Activated CD4-positive, alpha-beta T cell treated with anti-CD3 and anti-CD28 coated beads, Interleukin-2, amount 50 U/mL, for 48 hours (primary cell): ENCODE data around the gene GRIK2.

Source experiments
- DNase-seq, 2 experiments: peaks; one replicate each; pipeline ENCODE4 v3.0.0-alpha.2; 2020

GRIK2 gene

DNA sequence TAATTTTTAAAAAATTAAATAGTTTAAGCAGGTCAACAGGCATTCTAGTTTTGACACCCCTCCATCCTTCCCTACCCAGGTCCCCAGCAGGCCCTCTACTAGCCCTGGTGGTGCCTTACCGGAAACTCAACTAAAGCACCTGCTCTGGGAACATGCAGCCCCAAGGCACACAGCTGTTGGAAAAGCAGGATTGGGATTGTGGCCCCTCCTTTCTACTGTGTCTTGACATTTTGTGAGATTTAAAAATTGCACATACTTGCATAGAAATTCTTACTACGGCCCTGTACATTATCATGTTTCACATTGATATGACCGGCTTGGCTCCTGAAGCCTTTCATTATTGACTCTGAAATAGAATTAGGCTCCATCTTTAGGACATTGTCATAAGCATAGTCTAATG is 423.2 kb downstream of the GRIK2 start:
- no peak for DNase-seq

DNA sequence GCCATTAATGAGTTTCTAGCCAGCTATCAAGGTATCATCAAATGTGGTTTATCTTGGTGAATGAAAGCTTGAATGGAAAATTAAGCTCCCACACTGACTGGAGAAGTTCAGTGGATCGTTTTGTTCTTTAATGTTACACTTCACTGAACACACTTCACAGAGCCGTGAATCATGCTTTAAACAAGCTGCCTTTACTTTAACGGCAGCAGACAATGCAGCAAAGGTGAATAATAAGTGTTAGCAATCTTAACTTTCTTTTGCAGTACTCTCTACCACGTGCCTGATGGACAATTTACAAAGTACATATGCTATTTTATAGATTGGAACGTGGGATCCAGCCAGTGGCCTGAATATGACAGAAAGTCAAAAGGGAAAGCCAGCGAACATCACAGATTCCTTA is 424.5 kb downstream of the GRIK2 start:
- DNase-seq: no peak

GRCh38 chr6:101824551-101825345 is 431.2 kb downstream of the GRIK2 start:
- no peak for DNase-seq

DNA sequence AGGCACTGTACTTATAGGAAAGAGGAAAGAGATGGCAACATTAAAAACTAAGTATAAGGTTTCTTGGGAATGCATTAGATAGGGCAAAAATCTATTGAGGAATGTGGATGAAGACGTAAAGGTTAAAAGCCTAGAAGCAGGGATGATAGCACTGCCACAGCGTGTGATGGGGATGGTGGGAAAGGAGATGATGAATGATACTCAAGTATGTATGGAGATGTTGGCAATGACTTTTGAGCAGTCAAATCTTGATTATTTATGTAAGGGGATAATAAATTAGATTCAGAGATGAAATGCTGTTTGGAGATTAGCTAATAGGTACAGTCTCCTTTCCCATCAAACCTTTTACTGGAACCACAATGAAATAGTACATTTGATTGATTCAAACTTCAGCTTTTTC is 432.8 kb downstream of the GRIK2 start:
- DNase-seq: no peak

DNA sequence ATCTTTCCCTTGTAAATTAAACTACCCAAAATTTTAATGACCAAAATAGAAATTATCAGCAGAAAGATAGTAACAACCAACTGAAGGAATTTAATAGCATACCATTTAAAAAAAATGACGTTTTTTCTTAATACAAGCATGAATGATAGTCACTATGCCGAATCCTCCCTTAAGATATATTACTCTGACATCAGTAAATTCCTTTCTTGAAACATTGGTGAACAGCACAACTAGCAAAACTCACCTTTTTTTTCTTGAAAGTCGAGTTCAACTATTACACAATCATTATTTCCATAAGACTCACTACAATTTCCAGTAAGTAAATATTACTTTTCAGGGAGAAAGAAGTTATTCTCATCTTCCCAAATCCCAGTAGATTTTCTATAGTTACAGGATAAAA is 433.2 kb downstream of the GRIK2 start:
- no peak for DNase-seq

GRCh38 chr6:101830501-101831031 is 437.1 kb downstream of the GRIK2 start:
- DNase-seq: no peak

DNA sequence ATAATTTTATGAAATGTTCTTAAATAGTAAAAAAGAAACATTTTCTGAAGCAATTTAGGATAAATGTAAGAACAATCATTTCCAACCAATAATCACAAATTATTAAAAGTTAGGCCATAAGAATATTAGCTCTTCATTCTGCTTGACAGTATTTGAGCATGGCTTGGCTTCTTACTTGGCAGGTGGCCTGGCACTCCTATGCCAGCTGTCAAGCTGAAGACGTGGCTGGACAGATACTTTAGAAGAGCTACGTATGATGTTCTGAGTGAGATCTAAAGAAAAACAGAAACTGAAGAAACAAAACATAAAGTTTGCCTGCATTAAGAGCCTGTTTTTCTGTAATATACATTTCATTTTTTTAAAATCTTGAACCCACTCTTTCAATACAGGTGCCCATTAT is 438.9 kb downstream of the GRIK2 start:
- DNase-seq: no peak

DNA sequence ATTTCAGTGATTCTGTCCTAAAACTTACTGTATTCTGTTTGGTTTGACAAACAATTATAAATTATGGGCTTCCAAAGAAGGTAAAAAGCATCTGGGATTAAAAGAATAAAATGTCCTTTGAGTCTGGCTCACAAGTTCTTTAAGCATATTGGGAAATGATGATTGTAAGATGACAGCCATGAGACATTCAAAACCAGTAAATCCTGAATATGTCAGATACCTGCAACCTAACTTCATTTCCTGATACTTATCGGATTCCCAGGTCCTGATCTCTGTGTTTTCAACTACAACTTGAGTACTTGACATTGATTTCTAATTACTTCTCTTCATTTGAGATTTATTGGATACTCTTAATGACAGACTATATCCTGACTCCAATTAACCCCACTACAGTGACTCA is 446.6 kb downstream of the GRIK2 start:
- no peak for DNase-seq

- DNase-seq: no peak
Observed at GRCh38 chr6:101845172-101845571, 451.7 kb downstream of the GRIK2 start.

DNA sequence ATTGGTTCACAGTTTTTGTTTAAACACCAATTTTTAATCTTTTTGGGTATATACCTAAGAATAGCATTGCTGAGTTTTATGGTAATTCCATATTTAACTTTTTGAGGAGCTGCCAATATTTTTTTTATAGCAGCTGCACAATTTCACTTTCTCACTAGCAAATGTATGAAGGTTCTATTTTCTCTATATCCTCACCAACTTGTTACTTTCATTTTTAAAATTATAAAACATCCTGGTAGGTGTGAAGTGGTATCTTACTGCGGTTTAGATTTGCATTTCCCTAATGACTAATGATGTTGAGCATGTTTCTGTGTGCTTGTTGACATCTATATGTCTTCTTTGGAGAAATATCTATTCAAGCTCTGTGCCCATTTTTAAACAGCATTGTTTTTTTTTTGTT is 452.1 kb downstream of the GRIK2 start:
- no peak for DNase-seq

DNA sequence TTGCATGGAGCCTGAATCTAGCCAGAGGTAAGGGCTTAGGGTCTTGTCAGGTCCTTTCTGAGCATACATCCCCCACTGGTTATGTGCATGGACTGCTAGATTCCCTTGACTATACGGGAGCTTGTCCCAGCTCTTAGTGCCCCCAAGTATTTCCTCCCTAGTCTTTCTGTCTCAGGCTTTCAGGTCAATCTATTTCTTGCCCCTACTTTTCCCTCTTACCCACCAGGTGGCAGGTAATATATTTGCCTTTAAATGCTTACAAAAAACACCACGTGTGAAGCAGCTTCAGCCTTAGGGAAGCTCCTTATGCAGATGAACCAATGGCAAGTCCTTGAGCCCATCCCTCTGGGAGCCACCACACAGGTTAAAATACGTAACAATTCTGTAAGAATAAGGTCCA is 454.2 kb downstream of the GRIK2 start:
- no peak for DNase-seq

DNA sequence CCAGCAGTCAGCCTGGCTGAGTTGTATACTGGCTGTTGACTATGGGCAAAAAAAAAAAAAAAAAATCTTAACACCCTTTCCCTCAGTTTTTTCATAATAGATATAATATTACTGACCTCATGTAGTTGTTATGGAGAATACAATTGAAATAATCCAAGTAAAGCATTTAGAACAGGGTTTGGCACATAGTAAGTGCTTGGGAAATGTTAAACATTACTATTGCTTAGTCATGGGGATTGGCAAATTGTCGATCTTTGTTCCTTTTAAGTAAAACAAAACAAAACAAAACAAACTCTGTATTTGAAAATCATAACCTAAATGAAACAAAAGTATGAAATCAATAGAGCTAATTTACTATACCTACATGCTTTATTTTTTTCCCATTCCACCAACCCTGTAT is 458.4 kb downstream of the GRIK2 start:
- no peak for DNase-seq

DNA sequence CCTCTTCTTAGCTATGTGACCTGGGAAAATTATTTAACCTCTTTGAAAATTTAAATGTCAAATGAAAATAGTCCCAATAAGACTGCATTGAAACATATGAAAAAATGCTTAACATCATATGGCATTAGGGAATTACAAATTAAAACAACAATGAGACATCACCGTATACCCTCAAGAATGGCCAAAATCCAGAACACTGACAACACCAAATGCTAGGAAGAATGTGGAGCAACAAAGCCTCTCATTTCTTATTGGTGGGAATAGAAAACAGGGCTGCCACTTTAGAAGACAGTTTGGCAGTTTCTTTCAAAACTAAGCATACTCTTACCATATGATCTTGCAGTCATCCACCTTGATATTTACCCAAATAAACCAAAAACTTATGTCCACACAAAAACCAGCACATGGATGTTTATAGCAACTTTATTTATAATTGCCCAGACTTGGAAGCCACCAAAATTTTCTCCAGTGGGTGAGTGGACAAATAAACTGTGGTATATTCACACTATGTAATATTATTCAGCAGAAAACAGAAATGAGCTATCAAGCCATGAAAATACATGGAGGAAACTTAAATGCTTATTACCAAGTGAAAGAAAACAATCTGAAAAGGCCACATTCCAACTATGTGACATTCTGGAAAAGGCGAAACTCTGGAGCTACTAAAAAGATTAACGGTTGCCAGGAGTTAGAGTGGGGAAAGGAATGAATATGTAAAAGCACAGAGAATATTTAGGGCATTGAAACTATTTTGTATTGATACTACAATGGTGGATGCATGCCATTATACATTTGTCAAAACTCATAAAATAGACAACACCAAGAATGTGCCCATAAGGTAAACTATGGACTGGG is 459.9 kb downstream of the GRIK2 start:
- no peak for DNase-seq

DNA sequence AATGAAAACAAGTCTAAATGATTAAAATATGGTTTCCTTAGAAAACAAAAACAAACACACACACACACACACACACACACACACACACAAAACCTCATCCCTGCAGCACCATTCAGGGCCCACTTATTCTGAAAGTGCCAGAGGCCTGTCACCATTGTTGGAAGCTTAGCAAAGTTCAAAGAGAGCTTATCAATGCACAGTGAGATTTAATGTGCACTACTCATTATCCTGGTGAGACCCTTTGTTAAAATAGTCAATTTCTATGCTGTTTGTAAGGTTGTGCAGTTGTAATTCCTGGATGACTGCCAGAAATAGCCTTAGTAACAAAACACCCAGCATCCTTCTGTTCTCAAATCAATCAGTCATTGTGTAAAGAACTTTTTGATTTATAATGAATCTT is 482.9 kb downstream of the GRIK2 start:
- DNase-seq: no peak

GRCh38 chr6:101878554-101879276 is 485.2 kb downstream of the GRIK2 start:
- DNase-seq: no peak

DNA sequence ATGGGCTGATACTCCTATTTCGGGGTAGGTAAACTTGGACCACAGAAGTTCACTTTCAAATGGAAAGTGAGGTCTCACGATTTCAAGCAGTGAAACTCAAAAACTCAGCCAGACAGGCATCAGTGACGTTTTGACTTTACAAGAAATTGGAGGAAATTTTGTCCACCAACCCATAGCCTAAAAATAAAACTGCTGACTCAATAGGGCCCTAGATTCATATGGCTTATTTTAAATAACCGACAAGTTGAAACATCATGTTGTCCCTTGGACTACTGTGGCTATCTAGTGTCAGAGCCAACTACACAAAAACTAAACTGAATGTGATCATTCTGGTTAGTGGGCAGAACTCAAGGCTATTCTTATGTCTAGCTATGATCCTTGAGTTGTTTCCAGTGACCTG is 486.3 kb downstream of the GRIK2 start:
- DNase-seq: no peak

- no peak for DNase-seq
Observed at GRCh38 chr6:101883505-101883904, 490.0 kb downstream of the GRIK2 start.

DNA sequence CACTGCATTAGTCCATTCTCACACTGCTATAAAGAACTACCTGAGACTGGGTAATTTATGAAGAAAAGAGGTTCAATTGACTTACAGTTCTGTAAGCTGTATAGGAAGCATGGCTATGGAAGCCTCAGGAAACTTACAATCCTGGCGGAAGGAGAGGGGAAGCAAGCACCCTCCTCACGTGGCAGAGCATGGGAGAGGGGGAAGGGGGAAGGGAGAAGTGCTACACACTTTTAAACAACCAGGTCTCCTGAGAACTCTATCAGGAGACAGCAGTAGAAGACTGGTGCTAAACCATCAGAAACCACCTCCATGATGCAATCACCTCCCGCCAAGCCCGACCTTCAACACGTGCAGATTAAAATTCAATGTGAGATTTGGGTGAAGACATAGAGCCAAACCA is 494.0 kb downstream of the GRIK2 start:
- no peak for DNase-seq

DNA sequence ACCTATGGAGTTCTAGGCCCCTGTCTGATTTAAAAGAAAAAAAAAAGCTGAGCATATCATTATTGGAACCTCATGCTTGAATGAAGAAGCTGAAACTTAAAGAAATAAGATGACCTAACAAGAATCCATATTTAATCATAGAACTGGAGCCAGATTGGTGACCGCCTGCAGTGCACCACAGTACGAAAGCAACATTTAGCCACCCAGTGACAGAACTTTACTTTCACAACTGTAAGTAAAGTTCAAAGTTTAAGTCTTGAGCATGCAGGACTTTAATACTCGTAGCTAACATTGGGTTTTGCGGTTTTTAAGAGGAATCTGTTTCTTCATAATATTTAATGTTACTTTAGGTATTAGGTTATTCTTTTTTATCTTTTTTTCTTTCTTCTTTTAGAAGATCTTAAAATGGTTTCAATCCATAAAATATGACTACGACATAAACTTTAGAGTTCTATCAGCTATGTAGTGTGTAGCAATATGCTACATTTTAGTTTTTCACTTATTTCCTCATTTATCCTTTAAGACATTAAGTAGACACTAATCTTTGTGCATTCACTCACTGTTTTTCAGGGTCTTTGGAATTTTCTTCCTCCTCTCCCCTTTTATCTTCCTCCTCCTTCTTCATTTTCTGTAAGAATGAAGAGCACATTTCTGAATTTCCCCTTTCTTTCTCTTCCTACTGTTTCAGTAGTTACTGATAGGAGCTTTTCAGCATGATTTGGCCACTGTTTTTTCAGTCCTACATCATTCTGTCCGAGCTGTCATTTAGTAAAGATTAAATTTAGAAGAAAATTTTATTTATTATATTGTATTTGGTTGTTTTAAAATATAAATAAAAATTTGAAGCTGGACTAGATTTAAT is 514.1 kb downstream of the GRIK2 start:
- no peak for DNase-seq

DNA sequence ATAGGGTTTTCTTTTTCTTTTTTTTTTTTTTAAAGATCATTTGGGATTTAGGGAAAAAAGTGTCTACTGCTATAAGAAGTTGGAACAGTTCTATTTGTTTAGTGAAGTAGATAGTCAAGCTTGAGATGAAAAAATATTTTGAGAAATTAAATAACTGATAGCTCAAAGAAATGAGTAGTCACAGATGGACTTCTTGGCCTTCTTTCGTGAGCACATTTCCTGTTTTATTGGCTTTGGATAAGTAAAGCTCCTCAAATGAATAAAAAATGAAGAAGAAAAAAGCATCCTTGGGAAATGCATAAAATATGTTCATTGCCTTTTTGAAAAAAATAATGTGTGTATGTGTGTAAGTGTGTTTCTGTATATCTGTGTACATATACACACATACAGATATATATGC is 515.9 kb downstream of the GRIK2 start:
- no peak for DNase-seq

DNA sequence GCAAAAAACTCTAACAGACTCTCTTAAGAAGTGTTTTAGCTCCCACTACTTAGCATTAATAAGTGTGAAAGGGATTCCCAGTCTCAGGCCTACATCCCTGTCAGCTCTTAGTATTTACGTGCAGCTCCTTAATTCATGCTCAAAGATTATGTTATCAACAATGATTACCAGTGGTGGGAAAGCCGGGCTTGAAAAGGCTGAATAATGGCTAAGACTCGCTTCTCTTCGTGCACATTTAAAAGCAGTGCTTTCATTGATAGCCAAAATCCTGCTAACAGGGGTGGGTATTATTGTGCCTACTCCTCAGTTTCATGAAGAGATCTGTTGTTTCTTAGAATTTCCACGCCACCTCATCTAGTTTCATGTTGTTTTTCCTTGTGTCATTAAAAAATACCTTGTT is 518.8 kb downstream of the GRIK2 start:
- no peak for DNase-seq

DNA sequence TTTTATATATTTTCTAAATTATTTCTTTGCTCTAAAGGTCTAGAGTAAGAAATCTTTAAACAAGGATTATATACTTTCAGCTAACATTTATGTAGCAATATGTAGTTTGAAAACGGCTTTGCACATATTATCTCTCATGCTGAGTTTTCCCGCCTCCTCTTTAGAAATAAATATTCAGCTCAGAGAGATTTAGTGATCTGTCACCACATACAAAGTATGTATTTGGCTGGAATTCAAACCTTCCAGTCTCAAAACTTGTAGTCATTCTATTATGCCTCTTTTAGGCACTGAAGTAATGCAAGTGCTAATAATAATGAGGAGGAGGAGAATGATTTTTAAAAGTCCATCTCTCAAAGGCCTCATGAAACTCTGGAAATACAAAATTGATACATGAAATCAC is 525.0 kb downstream of the GRIK2 start:
- DNase-seq: no peak
